Adrenal gland (tissue), 12 donors: ENCODE measurements around the gene AFDN. TPM values are rescaled to one million over a fixed set of nuclear protein-coding genes. Genes with fewer than 3 reads are reported as not detected.

ENCODE experiments used
- DNase-seq, 7 donors: peaks; one replicate each; pipeline ENCODE4 v3.0.0-alpha.2; 2019 to 2020
- H3K27ac ChIP-seq, 5 donors: fragments of 200-600 bp; sonication (generic) in 4 of 5; 1 replicate in 3 of 5; 2 replicates in 2 of 5; pipeline versions ENCODE4 v1.5.1 to v1.8.0; 2016 to 2020; ENCODE audit warnings: mild to moderate bottlenecking in 1 of 5
- H3K27me3 ChIP-seq: fragments of 200-600 bp; 2 replicates; pipeline ENCODE4 v1.8.0; 2021
- H3K36me3 ChIP-seq, 2 donors: fragments of 200-600 bp; replicated peaks in 1 of 2; 1 replicate in 1 of 2; 2 replicates in 1 of 2; pipeline versions ENCODE4 v1.5.1 to v1.8.0; 2018 to 2022
- H3K4me1 ChIP-seq, 2 donors: fragments of 200-600 bp; replicated peaks in 1 of 2; 1 replicate in 1 of 2; 2 replicates in 1 of 2; pipeline versions ENCODE4 v1.5.1 to v1.8.0; 2018 to 2021
- H3K4me3 ChIP-seq, 4 donors: fragments of 200-600 bp; sonication (generic) in 3 of 4; one replicate each; pipeline ENCODE4 v1.5.1; 2016 to 2018
- H3K9me3 ChIP-seq, 3 donors: fragments of 200-600 bp; sonication (generic) in 1 of 3; replicated peaks in 1 of 3; 1 replicate in 2 of 3; 2 replicates in 1 of 3; pipeline versions ENCODE4 v1.5.1 to v1.8.0; 2016 to 2021
- CTCF ChIP-seq, 6 experiments: fragments of 450-650 bp in 4 of 6; fragments of 200-600 bp in 2 of 6; sonication (generic) in 1 of 6; IDR thresholded peaks; 1 replicate in 5 of 6; 2 replicates in 1 of 6; pipeline versions ENCODE4 v1.5.1 to v1.8.0; 2016 to 2021; ENCODE audit warnings: antibody characterized with exemption in 6 of 6, mild to moderate bottlenecking in 2 of 6, moderate library complexity in 1 of 6
- POLR2A ChIP-seq, 2 donors: fragments of 450-650 bp; IDR thresholded peaks; one replicate each; pipeline ENCODE4 v1.6.1; 2017; ENCODE audit warnings: antibody characterized with exemption in 2 of 2, mild to moderate bottlenecking in 2 of 2, moderate library complexity in 1 of 2
- WGBS, 4 donors: extraction: QIAGEN DNeasy Blood & Tissue Kit in 2 of 4; methylation state at CpG; one replicate each; pipeline versions ENCODE4 v1.1.5 to v1.1.7; 2013 to 2017; 5-methylcytosine and 5-hydroxymethylcytosine counted together
- intact Hi-C, 2 donors: fragments of 100-400 bp; cut with DNase I; formaldehyde crosslinking; loops; one replicate each; pipeline versions ENCODE4 v1.14.1 to v1.15.0; 2022 to 2023
- polyA plus RNA-seq, 3 donors: library from polyadenylated mRNA; stranded (reverse); fragments of 200-250 nt in 2 of 3; fragments of 350-450 nt in 1 of 3; fragmentation: Illumina TruSeq in 1 of 3; extraction: RNeasy Lipid Tissue Mini Kit (QIAGEN cat#74804) in 1 of 3; gene quantifications; one replicate each; pipeline ENCODE4 v1.2.3, GENCODE V29; 2013 to 2014
- total RNA-seq, 9 donors: library from RNA; depleted of rRNA in 4 of 9; stranded (reverse); fragments of >200 nt in 4 of 9; fragments of 120-200 nt in 1 of 9; fragmentation: NEBNext Ultra II Directional in 1 of 9; extraction: Animal tissue kit (Norgen Biotek cat#: 25700) in 1 of 9; gene quantifications; one replicate each; pipeline versions ENCODE4 v1.1.0 to v1.2.4, GENCODE V29; 2013 to 2023
- donor health status: healthy with polysubstance abuse.
- donor health status: Bipolar disorder and iron deficiency.
- donor health status: DM: yes; HTN: yes; CAD: no.
- donor health status: DM: no; HTN: no; CAD: no.
- donor health status: DM: no; HTN: no; CAD: no.
- donor health status: DM: yes; HTN: yes; CAD: no.

The AFDN gene
- total and polyA plus RNA-seq, 12 donors, result 15.2 to 47.1 (median 39.3) TPM

GRCh38 chr6:168004945-168005344 lies 178.2 kb downstream of the AFDN start:
- Histone ChIP-seq H3K4me1 (no peaks in the 10 kb centered on the region), H3K9me3 (no peaks in the 10 kb centered on the region), H3K27me3 (no peaks in the 10 kb centered on the region), H3K27ac (no peak overlapping the region), H3K4me3 (no peak overlapping the region), H3K36me3 (no peaks in the 10 kb centered on the region)
- 82 to 93% (median 89%) methylated on average over 9 to 11 of the region's 11 CpGs for WGBS, 4 donors
- DNase-seq, result no peak
- TF ChIP-seq POLR2A (IDR thresholded peaks at IDR 0.05), result no peak
- TF ChIP-seq CTCF (IDR thresholded peaks at IDR 0.05), result no peak
- intact Hi-C loops, result no loop called here

GRCh38 chr6:168005796-168006195 lies 179.1 kb downstream of the AFDN start:
- 88 to 90% (median 88%) methylated on average over 6 of the region's 6 CpGs for WGBS, 4 donors
- H3K4me3 ChIP-seq, result no peak overlapping the region
- H3K4me1 ChIP-seq, result no peaks in the 10 kb centered on the region
- H3K36me3 ChIP-seq, result no peaks in the 10 kb centered on the region
- H3K9me3 ChIP-seq, result peaks cover 0 to 2% (median under 1%) of the 10 kb centered on the region in 3 donors
- TF ChIP-seq CTCF (IDR thresholded peaks at IDR 0.05) (no peak), POLR2A (IDR thresholded peaks at IDR 0.05) (no peak)
- no peaks in the 10 kb centered on the region for H3K27me3 ChIP-seq
- no peak for DNase-seq
- no peak overlapping the region for H3K27ac ChIP-seq
- intact Hi-C loops, result no loop called here

GRCh38 chr6:168007592-168008338 lies 181.1 kb downstream of the AFDN start:
- Histone ChIP-seq H3K36me3 (no peaks in the 10 kb centered on the region), H3K4me3 (no peak overlapping the region), H3K4me1 (no peaks in the 10 kb centered on the region), H3K9me3 (peaks cover 0 to 12% (median 8%) of the 10 kb centered on the region in 3 donors), H3K27ac (no peak overlapping the region), H3K27me3 (no peaks in the 10 kb centered on the region)
- no peak for TF ChIP-seq POLR2A (IDR thresholded peaks at IDR 0.05)
- WGBS, 4 donors, result 32 to 54% (median 39%) methylated on average over 3 of the region's 3 CpGs
- intact Hi-C loops, result no loop called here
- peak in 4 of 7 donors; percentile 12 to 54 (median 30) for DNase-seq

GRCh38 chr6:168009331-168009730 lies 182.6 kb downstream of the AFDN start:
- no peaks in the 10 kb centered on the region for H3K36me3 ChIP-seq
- intact Hi-C loops, result no loop called here
- no peak for TF ChIP-seq POLR2A (IDR thresholded peaks at IDR 0.05)
- no peak for DNase-seq
- 78 to 86% (median 82%) methylated on average over 3 of the region's 3 CpGs for WGBS, 4 donors
- H3K27me3 ChIP-seq, result no peaks in the 10 kb centered on the region
- H3K27ac ChIP-seq, result no peak overlapping the region
- peaks cover 0 to under 1% of the 10 kb centered on the region in 2 donors for H3K4me1 ChIP-seq
- H3K4me3 ChIP-seq, result no peak overlapping the region
- peaks cover 0 to 12% (median 8%) of the 10 kb centered on the region in 3 donors for H3K9me3 ChIP-seq

- Histone ChIP-seq H3K27ac (no peak overlapping the region), H3K27me3 (no peaks in the 10 kb centered on the region), H3K9me3 (peaks cover 0 to 12% (median 8%) of the 10 kb centered on the region in 3 donors), H3K36me3 (no peaks in the 10 kb centered on the region), H3K4me3 (no peak overlapping the region), H3K4me1 (peaks cover 0 to 5% of the 10 kb centered on the region in 2 donors)
- DNase-seq, result no peak
- 72 to 93% (median 87%) methylated on average over 1 of the region's 1 CpG for WGBS, 4 donors
- TF ChIP-seq POLR2A (IDR thresholded peaks at IDR 0.05) (no peak), CTCF (IDR thresholded peaks at IDR 0.05) (no peak)
- intact Hi-C loops, result no loop called here
Measured at GRCh38 chr6:168011291-168011690, 184.6 kb downstream of the AFDN start.
